Measurements from ENCODE around the gene CBX1. TPM values are rescaled to one million over a fixed set of nuclear protein-coding genes. Genes with fewer than 3 reads are reported as not detected.

Gene CBX1
- total and polyA plus RNA-seq, 2 of the 8 experiments (the other 6 are each of a cell fraction or from before 2014, with no cell fraction given): 38.7 to 173 TPM

GRCh38 chr17:48053758-48054237, 47.5 kb downstream of the CBX1 start:
- Histone ChIP-seq H2AK5ac (ENCODE audit: low read depth, low read length) (peak overlapping the region; percentile 44; the same call in 1 of the 2 replicates), H3K27ac (ENCODE audit: low read depth, low read length) (peak overlapping the region; percentile 7; the same call in 1 of the 2 replicates), H3K27me3 (replicated peaks in 1 of 4; ENCODE audit: control insufficient read depth in 3 of 4, extremely low read depth in 1 of 4, insufficient read depth in 3 of 4, low read length in 3 of 4) (no peaks in the 10 kb centered on the region), H3K4me2 (ENCODE audit: insufficient read depth in 1 of 2, low read depth in 2 of 2, low read length in 2 of 2) (peak overlapping the region; percentile 70 to 89), H3K4me1 (replicated peaks in 1 of 4; ENCODE audit: control insufficient read depth in 3 of 4, insufficient read depth in 4 of 4, low read length in 3 of 4) (peaks cover 16 to 61% (median 39%) of the 10 kb centered on the region in 4 experiments), H3K56ac (replicated peaks; ENCODE audit: insufficient read length, low read depth, low read length) (no peak overlapping the region), H2AFZ (ENCODE audit: low read length) (no peak overlapping the region), H3K9ac (replicated peaks in 1 of 4; ENCODE audit: extremely low read depth in 1 of 4, low read depth in 3 of 4, low read length in 3 of 4) (peak overlapping the region in 3 of 4 experiments; percentile 5 to 72 (median 22); a peak in 2 of 7 replicates), H3K36me3 (ENCODE audit: control insufficient read depth in 2 of 4, insufficient read depth in 4 of 4, low read length in 3 of 4) (peaks cover 16 to 51% (median 33%) of the 10 kb centered on the region in 4 experiments), H2BK20ac (ENCODE audit: low read length) (no peak overlapping the region), H3K23ac (ENCODE audit: insufficient read length) (no peak overlapping the region), H3K4ac (replicated peaks; ENCODE audit: insufficient read length, low read depth, low read length) (peak overlapping the region; percentile 35), H3K14ac (ENCODE audit: insufficient read length) (no peak overlapping the region), H3K9me3 (ENCODE audit: insufficient read depth in 2 of 2, low read depth in 1 of 2, low read length in 1 of 2) (no peaks in the 10 kb centered on the region), H4K5ac (ENCODE audit: insufficient read length, low read depth, low read length) (peak overlapping the region; percentile 25), H4K20me1 (replicated peaks in 1 of 2; ENCODE audit: control insufficient read depth in 1 of 2, insufficient read depth in 2 of 2, low read length in 2 of 2) (peaks cover 8 to 23% of the 10 kb centered on the region in 2 experiments), H4K8ac (ENCODE audit: extremely low read depth, insufficient read depth, low read length) (0 out of 2 replicates have a peak overlapping the region, but pooled peaks have one; percentile 1), H3K23me2 (ENCODE audit: low read depth, low read length) (peaks cover 10% of the 10 kb centered on the region), H2BK5ac (ENCODE audit: low read depth, low read length) (no peak overlapping the region; the same call in 1 of the 2 replicates), H3K79me1 (ENCODE audit: low read depth, low read length) (peaks cover 7% of the 10 kb centered on the region; the same call in 1 of the 2 replicates), H3K79me2 (ENCODE audit: control insufficient read depth in 1 of 2, insufficient read depth in 2 of 2, low read length in 2 of 2) (peaks cover 13 to 88% of the 10 kb centered on the region in 2 experiments), H2BK120ac (replicated peaks; ENCODE audit: low read depth, low read length) (no peak overlapping the region), H3K4me3 (ENCODE audit: extremely low read depth in 1 of 4, insufficient read depth in 2 of 4, low read depth in 3 of 4, low read length in 4 of 4) (peak overlapping the region; percentile 2 to 52 (median 17); a peak in 6 of 8 replicates), H2BK12ac (ENCODE audit: low read depth, low read length) (no peak overlapping the region; the same call in 1 of the 2 replicates), H2BK15ac (ENCODE audit: low read length) (no peak overlapping the region), H4K91ac (replicated peaks; ENCODE audit: insufficient read length, low read length) (no peak overlapping the region), H3K18ac (ENCODE audit: extremely low read depth, low read length) (peak overlapping the region; percentile 17; the same call in 1 of the 2 replicates)
- no peak for FAIRE-seq
- 46% methylated on average over 6 of the region's 6 CpGs; no CpG with 5 or more reads in 1 of the 2 experiments for WGBS, 2 experiments (ENCODE audit: extremely low coverage in 1 of 2, insufficient coverage in 1 of 2, insufficient read length in 1 of 2, insufficient replicate concordance in 2 of 2, low coverage in 1 of 2, low lambda C conversion rate in 2 of 2, missing lambda C conversion rate in 1 of 2)
- no peak for DNase-seq (ENCODE audit: low read depth in 1 of 2, low spot score in 2 of 2)
- ChIA-PET POLR2A (ENCODE audit: partially characterized antibody) (interaction anchor here (1.1 to 41.8 kb wide), 11 partner anchors 12 to 83 kb away, joined by 3 to 1227 read pairs (median 27); partner anchors contain the start of genes CBX1, CDK5RAP3, COPZ2 and NFE2L1), CTCF (ENCODE audit: partially characterized antibody) (interaction anchor here (0.7 to 14.5 kb wide), 10 partner anchors 11 to 105 kb away, joined by 3 to 203 read pairs (median 12); no protein-coding TSS in a partner anchor)
- TF ChIP-seq SP4 (IDR thresholded peaks at IDR 0.05; ENCODE audit: low read length): 0 out of 2 replicates have a peak, but pooled peaks have one; percentile 23
- peak in 1 of 2 experiments; percentile 3; a peak in 1 of 4 replicates for TF ChIP-seq SIN3A (conservative IDR thresholded peaks at IDR 0.05 in 1 of 2, IDR thresholded peaks at IDR 0.05 in 1 of 2; ENCODE audit: low read depth in 1 of 2, low read length in 2 of 2)
- TF ChIP-seq E2F6 (IDR thresholded peaks at IDR 0.05): no peak
- peak; percentile 38; the same call in 1 of the 2 replicates for TF ChIP-seq MAX (IDR thresholded peaks at IDR 0.05)
